K562 (cell line): ENCODE data around the gene ADM5. TPM values are rescaled to one million over a fixed set of nuclear protein-coding genes. Genes with fewer than 3 reads are reported as not detected.

Experiments
- E2F8 ChIP-seq: fragments of 450-650 bp; IDR thresholded peaks from 2 replicates; pipeline ENCODE4 v1.7.1; 2018; ENCODE audit warnings: mild to moderate bottlenecking, low read depth; ENCODE audit not compliant: partially characterized antibody
- HIVEP1 ChIP-seq: fragments of 250-450 bp; sonication (Bioruptor Pico); IDR thresholded peaks from 2 replicates; pipeline ENCODE4 v1.4.0; 2020; ENCODE audit warnings: mild to moderate bottlenecking
- MAX ChIP-seq: sonication (generic); formaldehyde crosslinking; IDR thresholded peaks from 2 replicates; pipeline ENCODE4 v1.9.0; 2022; ENCODE audit warnings: mild to moderate bottlenecking, missing genetic modification reagents
- MCM5 ChIP-seq: fragments of 450-650 bp; IDR thresholded peaks from 2 replicates; pipeline ENCODE4 v1.6.1; 2016; ENCODE audit warnings: low read depth
- RFX7 ChIP-seq: fragments of 250-450 bp; sonication (Bioruptor Pico); IDR thresholded peaks from 2 replicates; pipeline ENCODE4 v1.5.1; 2021; ENCODE audit warnings: mild to moderate bottlenecking
- SRSF1 ChIP-seq: fragments of 200-400 bp; formaldehyde crosslinking; IDR thresholded peaks from 2 replicates; pipeline ENCODE4 v1.6.1; 2017; ENCODE audit warnings: mild to moderate bottlenecking, low read depth, low read length, moderate library complexity
- WHSC1 ChIP-seq: IDR thresholded peaks from one replicate; pipeline ENCODE4 v1.6.1; 2012; ENCODE audit warnings: low read length, control low read depth, inconsistent platforms
- ZNF696 ChIP-seq: fragments of 250-450 bp; sonication (Bioruptor Pico); conservative IDR thresholded peaks from 2 replicates; pipeline ENCODE4 v1.4.0; 2020; ENCODE audit warnings: mild to moderate bottlenecking, moderate library complexity
- polyA plus RNA-seq, 8 experiments: library from polyadenylated mRNA; depleted of rRNA in 4 of 8; stranded (reverse) in 5 of 8; unstranded in 3 of 8; fragments of >200 nt; fragmentation: Nextera tagmentation in 2 of 8; fragmentation: Illumina TruSeq in 1 of 8; extraction: Ambion mirVana in 2 of 8; extraction: Trizol in 1 of 8; gene quantifications; 2 replicates each; pipeline versions ENCODE4 v1.2.1 to v1.2.3, GENCODE V29; 2011 to 2014; ENCODE audit warnings: inconsistent platforms in 1 of 8, missing spikeins in 1 of 8
- total RNA-seq, 7 experiments: library from RNA; depleted of rRNA in 6 of 7; stranded (reverse); fragments of >200 nt in 6 of 7; fragmentation: Illumina TruSeq in 2 of 7; extraction: Trizol in 2 of 7; gene quantifications; 2 replicates each; pipeline versions ENCODE4 v1.2.1 to v1.2.3, GENCODE V29; 2011 to 2021; ENCODE audit warnings: low replicate concordance in 1 of 7
- TF ChIP-seq, protein P1 (sequence below): fragments of 450-650 bp; IDR thresholded peaks from 2 replicates; pipeline ENCODE4 v1.6.1; 2016; ENCODE audit warnings: mild to moderate bottlenecking, moderate library complexity

Gene ADM5
- total and polyA plus RNA-seq, 9 of the 15 experiments (the other 6 are each of a cell fraction or from before 2014, with no cell fraction given), result 0.13 to 8.4 (median 2.0) TPM; not detected in 1

- TF ChIP-seq, protein P1, sequence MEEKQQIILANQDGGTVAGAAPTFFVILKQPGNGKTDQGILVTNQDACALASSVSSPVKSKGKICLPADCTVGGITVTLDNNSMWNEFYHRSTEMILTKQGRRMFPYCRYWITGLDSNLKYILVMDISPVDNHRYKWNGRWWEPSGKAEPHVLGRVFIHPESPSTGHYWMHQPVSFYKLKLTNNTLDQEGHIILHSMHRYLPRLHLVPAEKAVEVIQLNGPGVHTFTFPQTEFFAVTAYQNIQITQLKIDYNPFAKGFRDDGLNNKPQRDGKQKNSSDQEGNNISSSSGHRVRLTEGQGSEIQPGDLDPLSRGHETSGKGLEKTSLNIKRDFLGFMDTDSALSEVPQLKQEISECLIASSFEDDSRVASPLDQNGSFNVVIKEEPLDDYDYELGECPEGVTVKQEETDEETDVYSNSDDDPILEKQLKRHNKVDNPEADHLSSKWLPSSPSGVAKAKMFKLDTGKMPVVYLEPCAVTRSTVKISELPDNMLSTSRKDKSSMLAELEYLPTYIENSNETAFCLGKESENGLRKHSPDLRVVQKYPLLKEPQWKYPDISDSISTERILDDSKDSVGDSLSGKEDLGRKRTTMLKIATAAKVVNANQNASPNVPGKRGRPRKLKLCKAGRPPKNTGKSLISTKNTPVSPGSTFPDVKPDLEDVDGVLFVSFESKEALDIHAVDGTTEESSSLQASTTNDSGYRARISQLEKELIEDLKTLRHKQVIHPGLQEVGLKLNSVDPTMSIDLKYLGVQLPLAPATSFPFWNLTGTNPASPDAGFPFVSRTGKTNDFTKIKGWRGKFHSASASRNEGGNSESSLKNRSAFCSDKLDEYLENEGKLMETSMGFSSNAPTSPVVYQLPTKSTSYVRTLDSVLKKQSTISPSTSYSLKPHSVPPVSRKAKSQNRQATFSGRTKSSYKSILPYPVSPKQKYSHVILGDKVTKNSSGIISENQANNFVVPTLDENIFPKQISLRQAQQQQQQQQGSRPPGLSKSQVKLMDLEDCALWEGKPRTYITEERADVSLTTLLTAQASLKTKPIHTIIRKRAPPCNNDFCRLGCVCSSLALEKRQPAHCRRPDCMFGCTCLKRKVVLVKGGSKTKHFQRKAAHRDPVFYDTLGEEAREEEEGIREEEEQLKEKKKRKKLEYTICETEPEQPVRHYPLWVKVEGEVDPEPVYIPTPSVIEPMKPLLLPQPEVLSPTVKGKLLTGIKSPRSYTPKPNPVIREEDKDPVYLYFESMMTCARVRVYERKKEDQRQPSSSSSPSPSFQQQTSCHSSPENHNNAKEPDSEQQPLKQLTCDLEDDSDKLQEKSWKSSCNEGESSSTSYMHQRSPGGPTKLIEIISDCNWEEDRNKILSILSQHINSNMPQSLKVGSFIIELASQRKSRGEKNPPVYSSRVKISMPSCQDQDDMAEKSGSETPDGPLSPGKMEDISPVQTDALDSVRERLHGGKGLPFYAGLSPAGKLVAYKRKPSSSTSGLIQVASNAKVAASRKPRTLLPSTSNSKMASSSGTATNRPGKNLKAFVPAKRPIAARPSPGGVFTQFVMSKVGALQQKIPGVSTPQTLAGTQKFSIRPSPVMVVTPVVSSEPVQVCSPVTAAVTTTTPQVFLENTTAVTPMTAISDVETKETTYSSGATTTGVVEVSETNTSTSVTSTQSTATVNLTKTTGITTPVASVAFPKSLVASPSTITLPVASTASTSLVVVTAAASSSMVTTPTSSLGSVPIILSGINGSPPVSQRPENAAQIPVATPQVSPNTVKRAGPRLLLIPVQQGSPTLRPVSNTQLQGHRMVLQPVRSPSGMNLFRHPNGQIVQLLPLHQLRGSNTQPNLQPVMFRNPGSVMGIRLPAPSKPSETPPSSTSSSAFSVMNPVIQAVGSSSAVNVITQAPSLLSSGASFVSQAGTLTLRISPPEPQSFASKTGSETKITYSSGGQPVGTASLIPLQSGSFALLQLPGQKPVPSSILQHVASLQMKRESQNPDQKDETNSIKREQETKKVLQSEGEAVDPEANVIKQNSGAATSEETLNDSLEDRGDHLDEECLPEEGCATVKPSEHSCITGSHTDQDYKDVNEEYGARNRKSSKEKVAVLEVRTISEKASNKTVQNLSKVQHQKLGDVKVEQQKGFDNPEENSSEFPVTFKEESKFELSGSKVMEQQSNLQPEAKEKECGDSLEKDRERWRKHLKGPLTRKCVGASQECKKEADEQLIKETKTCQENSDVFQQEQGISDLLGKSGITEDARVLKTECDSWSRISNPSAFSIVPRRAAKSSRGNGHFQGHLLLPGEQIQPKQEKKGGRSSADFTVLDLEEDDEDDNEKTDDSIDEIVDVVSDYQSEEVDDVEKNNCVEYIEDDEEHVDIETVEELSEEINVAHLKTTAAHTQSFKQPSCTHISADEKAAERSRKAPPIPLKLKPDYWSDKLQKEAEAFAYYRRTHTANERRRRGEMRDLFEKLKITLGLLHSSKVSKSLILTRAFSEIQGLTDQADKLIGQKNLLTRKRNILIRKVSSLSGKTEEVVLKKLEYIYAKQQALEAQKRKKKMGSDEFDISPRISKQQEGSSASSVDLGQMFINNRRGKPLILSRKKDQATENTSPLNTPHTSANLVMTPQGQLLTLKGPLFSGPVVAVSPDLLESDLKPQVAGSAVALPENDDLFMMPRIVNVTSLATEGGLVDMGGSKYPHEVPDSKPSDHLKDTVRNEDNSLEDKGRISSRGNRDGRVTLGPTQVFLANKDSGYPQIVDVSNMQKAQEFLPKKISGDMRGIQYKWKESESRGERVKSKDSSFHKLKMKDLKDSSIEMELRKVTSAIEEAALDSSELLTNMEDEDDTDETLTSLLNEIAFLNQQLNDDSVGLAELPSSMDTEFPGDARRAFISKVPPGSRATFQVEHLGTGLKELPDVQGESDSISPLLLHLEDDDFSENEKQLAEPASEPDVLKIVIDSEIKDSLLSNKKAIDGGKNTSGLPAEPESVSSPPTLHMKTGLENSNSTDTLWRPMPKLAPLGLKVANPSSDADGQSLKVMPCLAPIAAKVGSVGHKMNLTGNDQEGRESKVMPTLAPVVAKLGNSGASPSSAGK, result no peak
- TF ChIP-seq HIVEP1 (no peak), ZNF696 (CRISPR knock-in tag) (no peak), MCM5 (no peak), E2F8 (no peak), RFX7 (CRISPR knock-in tag) (no peak), WHSC1 (no peak), SRSF1 (no peak), MAX (CRISPR knock-in tag) (peak; percentile 43)
Observed at GRCh38 chr19:49664171-49665035, 25.0 kb upstream of the ADM5 start (continued).
